GM10266 (cell line): ENCODE measurements around the gene CARNS1.

Experiments
- DNase-seq: peaks from one replicate; pipeline ENCODE4 v3.0.0; 2012; ENCODE audit errors: extremely low spot score
- CTCF ChIP-seq: IDR thresholded peaks from 2 replicates; pipeline ENCODE4 v1.5.1; 2012; ENCODE audit warnings: mild to moderate bottlenecking, low read depth; ENCODE audit not compliant: control insufficient read depth, insufficient read depth; ENCODE audit errors: missing control alignments

Gene CARNS1, protein sequence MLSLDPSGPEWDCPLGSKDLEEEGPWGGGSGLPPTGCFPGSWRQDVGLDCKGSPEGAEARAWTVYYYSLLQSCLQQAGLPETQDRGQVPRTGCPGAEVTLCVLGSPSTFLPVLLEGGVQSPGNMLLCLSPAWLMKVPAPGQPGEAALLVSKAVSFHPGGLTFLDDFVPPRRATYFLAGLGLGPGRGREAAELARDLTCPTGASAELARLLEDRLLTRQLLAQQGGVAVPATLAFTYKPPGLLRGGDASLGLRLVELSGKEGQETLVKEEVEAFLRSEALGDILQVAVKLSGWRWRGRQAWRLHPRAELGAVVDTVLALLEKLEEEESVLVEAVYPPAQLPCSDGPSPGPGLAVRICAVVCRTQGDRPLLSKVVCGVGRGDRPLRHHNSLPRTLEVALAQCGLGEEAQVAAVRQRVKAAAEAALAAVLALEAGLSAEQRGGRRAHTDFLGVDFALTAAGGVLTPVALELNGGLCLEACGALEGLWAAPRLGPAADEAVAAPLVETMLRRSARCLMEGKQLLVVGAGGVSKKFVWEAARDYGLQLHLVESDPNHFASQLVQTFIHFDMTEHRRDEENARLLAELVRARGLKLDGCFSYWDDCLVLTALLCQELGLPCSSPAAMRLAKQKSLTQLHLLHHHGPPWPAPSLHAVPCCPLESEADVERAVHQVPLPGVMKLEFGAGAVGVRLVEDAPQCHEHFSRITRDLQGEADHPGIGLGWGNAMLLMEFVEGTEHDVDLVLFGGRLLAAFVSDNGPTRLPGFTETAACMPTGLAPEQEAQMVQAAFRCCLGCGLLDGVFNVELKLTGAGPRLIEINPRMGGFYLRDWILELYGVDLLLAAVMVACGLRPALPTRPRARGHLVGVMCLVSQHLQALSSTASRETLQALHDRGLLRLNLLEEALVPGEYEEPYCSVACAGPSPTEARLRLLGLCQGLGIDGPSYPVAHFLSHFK

GRCh38 chr11:67415501-67416304 lies at the start of gene CARNS1:
Gene CARNS1, plus strand, starts transcription at chr11:67415678. Its CDS starts 522 bp downstream, at chr11:67416200.
- no peak for TF ChIP-seq CTCF
- DNase-seq, result no peak

DNA sequence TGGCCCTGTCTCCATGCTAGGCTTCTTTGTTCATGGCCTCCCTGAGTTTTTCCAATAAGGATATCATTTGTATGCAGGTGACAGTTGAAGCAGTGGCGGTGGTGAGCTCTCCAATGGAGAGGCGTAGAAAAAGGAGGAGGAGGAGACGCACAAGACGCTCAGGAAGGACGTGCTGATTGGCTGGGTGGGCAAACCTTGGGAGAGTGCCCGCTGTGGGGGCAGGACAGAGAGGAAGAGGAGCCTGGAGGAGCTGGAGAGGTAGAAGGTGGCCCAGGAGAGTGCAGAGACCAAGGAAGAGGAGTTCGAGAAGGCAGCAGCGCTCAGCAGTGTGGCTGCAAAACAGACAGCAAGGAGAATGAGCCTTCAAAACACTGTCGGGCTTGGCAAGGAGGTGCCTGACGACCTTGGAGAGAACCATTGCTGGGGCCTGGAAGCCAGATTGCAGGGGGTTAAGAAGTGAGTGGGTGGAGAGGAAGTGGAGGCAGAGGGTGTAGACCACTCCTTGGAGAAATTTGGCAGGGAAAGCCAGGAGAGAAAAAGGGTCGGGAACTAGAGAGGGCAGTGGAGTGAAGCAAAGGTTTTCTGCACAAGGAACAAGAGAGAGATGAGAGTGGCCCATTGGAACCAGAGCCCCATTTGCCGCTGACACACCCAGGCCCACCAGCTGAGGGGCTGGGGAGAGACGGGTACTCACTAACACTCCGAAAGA lies 49.6 kb upstream of the CARNS1 start:
- TF ChIP-seq CTCF, result no peak

GRCh38 chr11:67366546-67366945 lies 48.9 kb upstream of the CARNS1 start:
- no peak for DNase-seq
- no peak for TF ChIP-seq CTCF

More for the DNA sequence above, 49.6 kb upstream of the CARNS1 start:
- no peak for DNase-seq

- no peak for DNase-seq
- TF ChIP-seq CTCF, result no peak
These were observed 48.3 kb upstream of the CARNS1 start for GRCh38 chr11:67366961-67367760.

DNA sequence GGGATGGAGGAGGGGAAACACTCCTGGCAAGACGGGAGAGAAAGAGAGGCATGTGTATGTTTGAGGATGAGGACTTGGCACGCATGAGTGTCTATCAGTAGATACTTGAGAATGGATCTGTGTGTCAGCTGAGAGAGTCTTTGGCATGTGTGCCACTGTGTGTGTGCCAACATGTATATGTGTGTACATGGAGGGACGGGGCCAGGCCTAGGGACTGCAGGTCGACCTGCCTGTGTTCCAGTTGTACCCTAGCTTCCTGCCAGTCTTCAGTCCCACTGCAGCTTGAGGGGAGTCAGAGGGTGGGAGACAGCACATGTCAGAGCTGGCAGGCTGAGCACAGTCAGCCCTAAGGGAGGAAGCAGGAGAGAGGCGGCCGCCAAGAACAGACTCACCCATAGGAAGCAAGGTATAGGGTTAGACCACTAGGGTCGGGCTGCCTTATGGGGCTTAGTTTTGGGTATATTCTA lies 47.7 kb upstream of the CARNS1 start:
- TF ChIP-seq CTCF, result no peak
- DNase-seq, result no peak
